ENCODE measurements around the gene STX7.
"Not testable (repeated sequence)": the region's sequence is repeated elsewhere in the genome, so short reads cannot be mapped to it uniquely, and the experiment has no call there.

Gene STX7

GRCh38 chr6:132512638-132513632, at the start of gene STX7:
Gene STX7 (minus strand): TSS chr6:132513116. CDS start chr6:132503530, 9,586 bp downstream.
- DNase-seq (ENCODE audit: low spot score), result peak; percentile 87

GRCh38 chr6:132560087-132560486, 47.2 kb upstream of the STX7 start:
- not testable (repeated sequence) for DNase-seq (ENCODE audit: low spot score)

- no peak for DNase-seq (ENCODE audit: low spot score)
Observed at GRCh38 chr6:132552372-132552771, 39.5 kb upstream of the STX7 start, which contains the start of gene TAAR8. Gene TAAR8 (plus strand): TSS chr6:132552672. CDS start chr6:132552693, 21 bp downstream.

- no peak for DNase-seq (ENCODE audit: low spot score)
Observed at GRCh38 chr6:132551214-132551613, 38.3 kb upstream of the STX7 start.

GRCh38 chr6:132548746-132549463, 36.0 kb upstream of the STX7 start:
- DNase-seq (ENCODE audit: low spot score), result no peak

GRCh38 chr6:132544826-132545225, 31.9 kb upstream of the STX7 start:
- DNase-seq (ENCODE audit: low spot score), result no peak

- DNase-seq (ENCODE audit: low spot score), result no peak
Observed at GRCh38 chr6:132537977-132538376, 25.1 kb upstream of the STX7 start, which contains the start of gene TAAR9. Gene TAAR9 (plus strand): TSS chr6:132538277. CDS start chr6:132538290, 13 bp downstream.

GRCh38 chr6:132537145-132537544, 24.2 kb upstream of the STX7 start:
- DNase-seq (ENCODE audit: low spot score), result no peak

- not testable (repeated sequence) for DNase-seq (ENCODE audit: low spot score)
Observed at GRCh38 chr6:132534546-132534945, 21.6 kb upstream of the STX7 start.

GRCh38 chr6:132530293-132530974, 17.5 kb upstream of the STX7 start:
- DNase-seq (ENCODE audit: low spot score), result peak; percentile 73

GRCh38 chr6:132527791-132528190, 14.9 kb upstream of the STX7 start:
- no peak for DNase-seq (ENCODE audit: low spot score)

GRCh38 chr6:132526461-132526860, 13.5 kb upstream of the STX7 start:
- no peak for DNase-seq (ENCODE audit: low spot score)

GRCh38 chr6:132525866-132526265, 12.9 kb upstream of the STX7 start:
- DNase-seq (ENCODE audit: low spot score), result no peak

- no peak for DNase-seq (ENCODE audit: low spot score)
Observed at GRCh38 chr6:132524646-132525045, 11.7 kb upstream of the STX7 start.

- no peak for DNase-seq (ENCODE audit: low spot score)
Observed at GRCh38 chr6:132520953-132521352, 8.0 kb upstream of the STX7 start.

- no peak for DNase-seq (ENCODE audit: low spot score)
Observed at GRCh38 chr6:132515386-132515785, 2.5 kb upstream of the STX7 start.

GRCh38 chr6:132513831-132514545, 1.1 kb upstream of the STX7 start:
- DNase-seq (ENCODE audit: low spot score), result no peak

GRCh38 chr6:132512342-132512637, 626 bp downstream of the STX7 start:
- no peak for DNase-seq (ENCODE audit: low spot score)

GRCh38 chr6:132511831-132512220, 1.1 kb downstream of the STX7 start:
- DNase-seq (ENCODE audit: low spot score), result no peak

GRCh38 chr6:132511210-132511830, 1.6 kb downstream of the STX7 start:
- no peak for DNase-seq (ENCODE audit: low spot score)
